A549 (cell line): ENCODE results near the gene MTHFS. TPM values are rescaled to one million over a fixed set of nuclear protein-coding genes. Genes with fewer than 3 reads are reported as not detected.

Experiments used
- ATAC-seq, 2 experiments: fragments of 200-7000 bp in 1 of 2; fragments of >200 bp in 1 of 2; cut with Nextera tagmentation in 1 of 2; cut with Tn5 transposase in 1 of 2; 3 replicates each; pipeline versions ENCODE4 v1.8.0 to v1.9.1; 2018 to 2020; ENCODE audit warnings: mild to moderate bottlenecking in 1 of 2, moderate library complexity in 1 of 2
- CTCF ChIA-PET: fragments of 300-600 bp; sonication (Branson Sonifier 250); formaldehyde crosslinking; extraction: SDS; loops from one replicate; lab custom pipeline; 2021; ENCODE audit warnings: antibody characterized with exemption, inconsistent platforms; lab: Yijun Ruan, JAX
- POLR2A ChIA-PET: fragments of 350-600 bp; formaldehyde crosslinking; extraction: SDS; loops from one replicate; lab custom pipeline; 2021; ENCODE audit warnings: antibody characterized with exemption, inconsistent platforms; lab: Yijun Ruan, JAX
- DNase-seq, 2 experiments: peaks; one replicate each; pipeline versions ENCODE4 v3.0.0 to v3.0.0-alpha.2; 2011 to 2016; ENCODE audit warnings: low read depth in 1 of 2, low spot score in 1 of 2
- FAIRE-seq: peaks from 2 replicates; lab custom pipeline; 2011; peaks lifted over from hg19 to GRCh38; lab: Jason Lieb, UNC
- H3K27ac ChIP-seq, 2 experiments: fragments of >200 bp; sonication (Bioruptor Twin); formaldehyde crosslinking; 3 replicates each; pipeline ENCODE4 v1.5.1; 2016 to 2017
- H3K4me1 ChIP-seq: fragments of >200 bp; sonication (Bioruptor Twin); formaldehyde crosslinking; 3 replicates; pipeline ENCODE4 v1.6.1; 2016
- H3K4me2 ChIP-seq: fragments of >200 bp; sonication (Bioruptor Twin); formaldehyde crosslinking; 3 replicates; pipeline ENCODE4 v1.6.1; 2016
- H3K4me3 ChIP-seq: fragments of >200 bp; sonication (Bioruptor Twin); formaldehyde crosslinking; 3 replicates; pipeline ENCODE4 v1.5.1; 2016
- H3K9me3 ChIP-seq: fragments of >200 bp; sonication (Bioruptor Twin); formaldehyde crosslinking; 3 replicates; pipeline ENCODE4 v1.6.1; 2016
- CBX2 ChIP-seq: fragments of 200-600 bp; sonication (generic); IDR thresholded peaks from 2 replicates; pipeline ENCODE4 v1.6.1; 2016; ENCODE audit warnings: low read depth, mild to moderate bottlenecking, borderline replicate concordance
- CBX8 ChIP-seq: fragments of 200-600 bp; sonication (generic); IDR thresholded peaks from 2 replicates; pipeline ENCODE4 v1.6.1; 2016
- CEBPB ChIP-seq, 2 experiments: fragments of >200 bp in 1 of 2; sonication (Bioruptor Twin) in 1 of 2; formaldehyde crosslinking in 1 of 2; IDR thresholded peaks; 2 replicates each; pipeline ENCODE4 v1.6.1; 2012 to 2016
- EP300 ChIP-seq, 2 experiments: fragments of >200 bp; sonication (Bioruptor Twin); formaldehyde crosslinking; IDR thresholded peaks; 2 replicates in 1 of 2; 3 replicates in 1 of 2; pipeline ENCODE4 v1.6.1; 2016 to 2017
- GATA3 ChIP-seq: IDR thresholded peaks from 2 replicates; pipeline ENCODE4 v1.6.1; 2012; ENCODE audit warnings: borderline replicate concordance
- HOXA7 ChIP-seq: fragments of 250-450 bp; sonication (Bioruptor Pico); IDR thresholded peaks from 2 replicates; pipeline ENCODE4 v1.5.0; 2020; ENCODE audit warnings: mild to moderate bottlenecking, moderate library complexity
- HOXB13 ChIP-seq: fragments of 250-450 bp; sonication (Bioruptor Pico); IDR thresholded peaks from 2 replicates; pipeline ENCODE4 v1.5.0; 2020; ENCODE audit warnings: low read depth, mild to moderate bottlenecking, moderate library complexity
- KDM5A ChIP-seq: fragments of 200-600 bp; sonication (generic); IDR thresholded peaks from 2 replicates; pipeline ENCODE4 v1.6.1; 2016; ENCODE audit warnings: antibody characterized with exemption, mild to moderate bottlenecking
- MAFK ChIP-seq: fragments of 450-650 bp; IDR thresholded peaks from 2 replicates; pipeline ENCODE4 v1.6.1; 2014; ENCODE audit not compliant: partially characterized antibody
- MAZ ChIP-seq: fragments of 150-350 bp; IDR thresholded peaks from 2 replicates; pipeline ENCODE4 v1.6.1; 2014; ENCODE audit warnings: antibody characterized with exemption, low read depth, low read length, borderline replicate concordance
- NFE2L2 ChIP-seq: fragments of 150-350 bp; conservative IDR thresholded peaks from 2 replicates; pipeline ENCODE4 v1.6.1; 2014; ENCODE audit warnings: low read length
- NPAS2 ChIP-seq: fragments of 250-450 bp; sonication (Bioruptor Pico); IDR thresholded peaks from 2 replicates; pipeline ENCODE4 v1.8.0; 2022; ENCODE audit warnings: mild to moderate bottlenecking, moderate library complexity, borderline replicate concordance
- PHF8 ChIP-seq: fragments of 200-600 bp; sonication (generic); IDR thresholded peaks from 2 replicates; pipeline ENCODE4 v1.6.1; 2016; ENCODE audit warnings: low read depth, mild to moderate bottlenecking, antibody characterized with exemption, moderate library complexity, borderline replicate concordance
- POLR2A ChIP-seq: IDR thresholded peaks from 2 replicates; pipeline ENCODE4 v1.6.1; 2012; ENCODE audit warnings: mild to moderate bottlenecking, low read length
- RNF2 ChIP-seq: fragments of 200-600 bp; sonication (generic); IDR thresholded peaks from 2 replicates; pipeline ENCODE4 v1.6.1; 2016; ENCODE audit warnings: low read depth, mild to moderate bottlenecking, antibody characterized with exemption, moderate library complexity, borderline replicate concordance
- SMC3 ChIP-seq: fragments of >200 bp; sonication (Bioruptor Twin); formaldehyde crosslinking; IDR thresholded peaks from 3 replicates; pipeline ENCODE4 v1.6.1; 2018; ENCODE audit warnings: inconsistent platforms
- TP53 ChIP-seq: fragments of 250-450 bp; sonication (Bioruptor Pico); IDR thresholded peaks from 2 replicates; pipeline ENCODE4 v1.5.0; 2021; ENCODE audit warnings: mild to moderate bottlenecking, moderate library complexity
- ZFP36 ChIP-seq: fragments of 450-650 bp; IDR thresholded peaks from 2 replicates; pipeline ENCODE4 v1.6.1; 2014; ENCODE audit warnings: borderline replicate concordance; ENCODE audit not compliant: partially characterized antibody
- ZSCAN20 ChIP-seq: fragments of 250-450 bp; sonication (Bioruptor Pico); IDR thresholded peaks from 2 replicates; pipeline ENCODE4 v1.8.0; 2022; ENCODE audit warnings: mild to moderate bottlenecking, moderate library complexity
- WGBS: methylation state at CpG from one replicate; pipeline ENCODE4 v1.1.6; 2017; ENCODE audit errors: missing lambda C conversion rate; 5-methylcytosine and 5-hydroxymethylcytosine counted together
- polyA plus RNA-seq, 4 experiments: library from polyadenylated mRNA; depleted of rRNA in 3 of 4; stranded (reverse); fragments of >200 nt; fragmentation: RNase III in 1 of 4; extraction: RNeasy Plus Mini Kit Qiagen cat#74134 plus additional on column Dnase treatment in 1 of 4; gene quantifications; 2 replicates in 3 of 4; 3 replicates in 1 of 4; pipeline ENCODE4 v1.2.3, GENCODE V29; 2011 to 2017
- small RNA-seq, 6 experiments: library from RNA; depleted of rRNA; stranded (forward); fragments of <200 nt; gene quantifications; one replicate each; pipeline ENCODE3, GENCODE V24; 2012
- TF ChIP-seq, protein P1 (sequence below): IDR thresholded peaks from 2 replicates; pipeline ENCODE4 v1.6.1; 2012; ENCODE audit warnings: low read depth, borderline replicate concordance
- TF ChIP-seq, protein P2 (sequence below): fragments of 250-450 bp; sonication (Bioruptor Pico); IDR thresholded peaks from 2 replicates; pipeline ENCODE4 v1.5.0; 2021; ENCODE audit warnings: mild to moderate bottlenecking, moderate library complexity, borderline replicate concordance
- TF ChIP-seq, protein P3 (sequence below): fragments of >200 bp; sonication (Bioruptor Twin); formaldehyde crosslinking; IDR thresholded peaks from 3 replicates; pipeline ENCODE4 v1.5.1; 2016
- TF ChIP-seq, protein P4 (sequence below): IDR thresholded peaks from 2 replicates; pipeline ENCODE4 v1.6.1; 2012
- TF ChIP-seq, protein P5 (sequence below): fragments of >200 bp; sonication (Bioruptor Twin); formaldehyde crosslinking; IDR thresholded peaks from 2 replicates; pipeline ENCODE4 v1.6.1; 2016

The MTHFS gene
- polyA plus RNA-seq, 2 of the 4 experiments (the other 2 are of a cell fraction) = 102 to 158 TPM

DNA sequence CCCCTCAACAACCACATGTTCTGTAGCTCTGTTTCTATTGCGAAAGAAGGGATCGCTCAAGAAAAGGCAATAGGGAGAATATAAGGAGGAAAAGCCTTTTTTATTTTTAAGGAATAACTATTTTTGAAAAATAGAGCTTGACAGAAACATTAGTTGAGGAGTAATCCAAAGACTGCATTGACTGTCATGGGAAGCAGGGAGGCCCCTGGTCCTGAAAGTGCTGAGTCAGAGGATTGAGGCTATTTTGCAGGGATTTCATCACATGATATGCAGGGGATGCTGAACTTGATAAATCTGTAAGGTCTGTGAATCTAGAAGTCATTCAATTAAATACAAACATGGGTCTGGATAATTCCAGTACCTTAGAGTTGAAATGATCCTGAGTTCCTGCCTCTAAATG, 92.0 kb downstream of the MTHFS start:
- H3K27ac ChIP-seq = no peak overlapping the region
- H3K4me2 ChIP-seq = no peak overlapping the region
- no peaks in the 10 kb centered on the region for H3K4me1 ChIP-seq
- FAIRE-seq (no peak), DNase-seq (no peak), ATAC-seq (no peak)
- H3K4me3 ChIP-seq = no peak overlapping the region
- CTCF ChIA-PET = interaction anchor here (2.1 kb wide), 1 partner anchor 49 kb away, joined by 6 read pairs; no protein-coding TSS in a partner anchor
- 96% methylated on average over 2 of the region's 2 CpGs for WGBS
- 0 out of 3 replicates have a peak, but pooled peaks cover 2% of the 10 kb centered on the region for H3K9me3 ChIP-seq
- TF ChIP-seq ZFP36 (no peak), MAZ (no peak), PHF8 (no peak), MAFK (peak; percentile 87), CBX2 (no peak), CBX8 (no peak), CEBPB (IDR thresholded peaks at IDR 0.05) (peak; percentile 18 to 40; a peak in 2 of 4 replicates), RNF2 (no peak), NPAS2 (CRISPR knock-in tag) (no peak), HOXA7 (CRISPR knock-in tag) (no peak), NFE2L2 (0 out of 2 replicates have a peak, but pooled peaks have one; percentile 28), GATA3 (no peak), EP300 (IDR thresholded peaks at IDR 0.05) (no peak), ZSCAN20 (CRISPR knock-in tag) (no peak), TP53 (CRISPR knock-in tag) (no peak), KDM5A (no peak)
- TF ChIP-seq, protein P1, sequence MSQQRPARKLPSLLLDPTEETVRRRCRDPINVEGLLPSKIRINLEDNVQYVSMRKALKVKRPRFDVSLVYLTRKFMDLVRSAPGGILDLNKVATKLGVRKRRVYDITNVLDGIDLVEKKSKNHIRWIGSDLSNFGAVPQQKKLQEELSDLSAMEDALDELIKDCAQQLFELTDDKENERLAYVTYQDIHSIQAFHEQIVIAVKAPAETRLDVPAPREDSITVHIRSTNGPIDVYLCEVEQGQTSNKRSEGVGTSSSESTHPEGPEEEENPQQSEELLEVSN = no peak
- TF ChIP-seq, protein P2, sequence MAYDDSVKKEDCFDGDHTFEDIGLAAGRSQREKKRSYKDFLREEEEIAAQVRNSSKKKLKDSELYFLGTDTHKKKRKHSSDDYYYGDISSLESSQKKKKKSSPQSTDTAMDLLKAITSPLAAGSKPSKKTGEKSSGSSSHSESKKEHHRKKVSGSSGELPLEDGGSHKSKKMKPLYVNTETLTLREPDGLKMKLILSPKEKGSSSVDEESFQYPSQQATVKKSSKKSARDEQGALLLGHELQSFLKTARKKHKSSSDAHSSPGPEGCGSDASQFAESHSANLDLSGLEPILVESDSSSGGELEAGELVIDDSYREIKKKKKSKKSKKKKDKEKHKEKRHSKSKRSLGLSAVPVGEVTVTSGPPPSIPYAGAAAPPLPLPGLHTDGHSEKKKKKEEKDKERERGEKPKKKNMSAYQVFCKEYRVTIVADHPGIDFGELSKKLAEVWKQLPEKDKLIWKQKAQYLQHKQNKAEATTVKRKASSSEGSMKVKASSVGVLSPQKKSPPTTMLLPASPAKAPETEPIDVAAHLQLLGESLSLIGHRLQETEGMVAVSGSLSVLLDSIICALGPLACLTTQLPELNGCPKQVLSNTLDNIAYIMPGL = no peak
- TF ChIP-seq, protein P3, sequence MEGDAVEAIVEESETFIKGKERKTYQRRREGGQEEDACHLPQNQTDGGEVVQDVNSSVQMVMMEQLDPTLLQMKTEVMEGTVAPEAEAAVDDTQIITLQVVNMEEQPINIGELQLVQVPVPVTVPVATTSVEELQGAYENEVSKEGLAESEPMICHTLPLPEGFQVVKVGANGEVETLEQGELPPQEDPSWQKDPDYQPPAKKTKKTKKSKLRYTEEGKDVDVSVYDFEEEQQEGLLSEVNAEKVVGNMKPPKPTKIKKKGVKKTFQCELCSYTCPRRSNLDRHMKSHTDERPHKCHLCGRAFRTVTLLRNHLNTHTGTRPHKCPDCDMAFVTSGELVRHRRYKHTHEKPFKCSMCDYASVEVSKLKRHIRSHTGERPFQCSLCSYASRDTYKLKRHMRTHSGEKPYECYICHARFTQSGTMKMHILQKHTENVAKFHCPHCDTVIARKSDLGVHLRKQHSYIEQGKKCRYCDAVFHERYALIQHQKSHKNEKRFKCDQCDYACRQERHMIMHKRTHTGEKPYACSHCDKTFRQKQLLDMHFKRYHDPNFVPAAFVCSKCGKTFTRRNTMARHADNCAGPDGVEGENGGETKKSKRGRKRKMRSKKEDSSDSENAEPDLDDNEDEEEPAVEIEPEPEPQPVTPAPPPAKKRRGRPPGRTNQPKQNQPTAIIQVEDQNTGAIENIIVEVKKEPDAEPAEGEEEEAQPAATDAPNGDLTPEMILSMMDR = no peak
- TF ChIP-seq, protein P4, sequence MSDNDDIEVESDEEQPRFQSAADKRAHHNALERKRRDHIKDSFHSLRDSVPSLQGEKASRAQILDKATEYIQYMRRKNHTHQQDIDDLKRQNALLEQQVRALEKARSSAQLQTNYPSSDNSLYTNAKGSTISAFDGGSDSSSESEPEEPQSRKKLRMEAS = no peak
- TF ChIP-seq, all 56 proteins: peak for 3
- POLR2A ChIA-PET = no interaction called here

DNA sequence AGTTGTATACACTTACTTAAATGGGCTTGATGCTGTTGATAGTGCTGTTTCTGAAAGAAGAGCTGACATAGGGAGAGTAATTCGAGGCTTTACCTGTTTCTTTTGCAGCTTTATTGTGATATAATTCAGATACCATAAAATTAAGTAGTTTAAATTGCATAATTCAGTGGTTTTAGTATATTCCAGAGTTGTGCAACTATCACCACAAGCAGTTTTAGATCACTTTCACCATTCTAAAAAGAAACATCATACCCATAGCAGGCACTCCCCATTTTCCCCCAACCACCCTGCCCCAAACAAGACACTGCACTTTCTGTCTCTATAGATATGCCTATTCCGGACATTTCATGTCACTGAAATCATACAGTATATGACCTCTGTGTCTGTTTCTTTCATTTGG, 98.5 kb downstream of the MTHFS start:
- 51% methylated on average over 2 of the region's 2 CpGs for WGBS
- ATAC-seq (no peak), DNase-seq (no peak), FAIRE-seq (no peak)
- ChIA-PET CTCF (no interaction called here), POLR2A (no interaction called here)
- no peaks in the 10 kb centered on the region for H3K4me1 ChIP-seq
- H3K27ac ChIP-seq = no peak overlapping the region
- TF ChIP-seq HOXB13 (no peak), PHF8 (no peak), POLR2A (no peak), SMC3 (no peak)
- TF ChIP-seq, protein P4 = no peak
- TF ChIP-seq, protein P5, sequence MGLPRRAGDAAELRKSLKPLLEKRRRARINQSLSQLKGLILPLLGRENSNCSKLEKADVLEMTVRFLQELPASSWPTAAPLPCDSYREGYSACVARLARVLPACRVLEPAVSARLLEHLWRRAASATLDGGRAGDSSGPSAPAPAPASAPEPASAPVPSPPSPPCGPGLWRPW = no peak
- H3K4me3 ChIP-seq = no peak overlapping the region
- no peaks in the 10 kb centered on the region for H3K9me3 ChIP-seq
- no peak overlapping the region for H3K4me2 ChIP-seq

Small RNA genes within 50 kb of the gene (small RNA-seq; reads per million reads assigned to genes)
- gene RNU6-667P = 0 reads per million in 6 experiments

Other genes starting within 250 kb of the MTHFS start
- gene BCL2A1, start 74.2 kb upstream of the MTHFS start, polyA plus RNA-seq (2011; rRNA removed) = 14.5 and 20.1 TPM in 2 replicates
- 14.0 to 31.3 TPM (median 19.6 TPM) in 3 replicates for gene BCL2A1, start 74.2 kb upstream of the MTHFS start, polyA plus RNA-seq (2017; fragmentation: RNase III; extraction: RNeasy Plus Mini Kit Qiagen cat#74134 plus additional on column Dnase treatment)
- gene ZFAND6, start 162.7 kb upstream of the MTHFS start, polyA plus RNA-seq (2011; rRNA removed) = 271 and 307 TPM in 2 replicates
- gene ZFAND6, start 162.7 kb upstream of the MTHFS start, polyA plus RNA-seq (2017; fragmentation: RNase III; extraction: RNeasy Plus Mini Kit Qiagen cat#74134 plus additional on column Dnase treatment) = 138 to 159 TPM (median 152 TPM) in 3 replicates